ENCODE measurements around the gene MPPED1.

DNA sequence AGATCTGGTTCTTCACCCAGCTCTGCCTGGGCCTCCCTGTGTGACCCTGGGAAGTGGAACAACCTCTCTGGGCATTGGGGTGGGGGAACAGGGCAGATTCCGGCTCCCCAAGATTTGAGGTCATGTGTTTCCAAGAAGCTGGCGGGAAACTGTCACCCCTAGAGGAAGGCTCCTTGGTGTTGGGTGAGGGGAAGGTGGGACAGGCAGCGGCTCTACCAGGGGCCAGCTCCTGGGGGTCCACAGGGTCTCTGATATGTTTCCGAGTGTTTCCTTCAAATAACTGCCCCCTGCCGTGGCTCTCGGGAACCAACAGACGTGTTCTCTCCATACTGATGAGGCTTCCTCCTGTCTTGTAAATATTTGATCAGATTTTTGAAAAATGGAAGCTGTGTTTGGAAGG, 78.5 kb downstream of the MPPED1 start:
- no peak for TF ChIP-seq POLR2A (IDR thresholded peaks at IDR 0.05)
- TF ChIP-seq, protein P1, sequence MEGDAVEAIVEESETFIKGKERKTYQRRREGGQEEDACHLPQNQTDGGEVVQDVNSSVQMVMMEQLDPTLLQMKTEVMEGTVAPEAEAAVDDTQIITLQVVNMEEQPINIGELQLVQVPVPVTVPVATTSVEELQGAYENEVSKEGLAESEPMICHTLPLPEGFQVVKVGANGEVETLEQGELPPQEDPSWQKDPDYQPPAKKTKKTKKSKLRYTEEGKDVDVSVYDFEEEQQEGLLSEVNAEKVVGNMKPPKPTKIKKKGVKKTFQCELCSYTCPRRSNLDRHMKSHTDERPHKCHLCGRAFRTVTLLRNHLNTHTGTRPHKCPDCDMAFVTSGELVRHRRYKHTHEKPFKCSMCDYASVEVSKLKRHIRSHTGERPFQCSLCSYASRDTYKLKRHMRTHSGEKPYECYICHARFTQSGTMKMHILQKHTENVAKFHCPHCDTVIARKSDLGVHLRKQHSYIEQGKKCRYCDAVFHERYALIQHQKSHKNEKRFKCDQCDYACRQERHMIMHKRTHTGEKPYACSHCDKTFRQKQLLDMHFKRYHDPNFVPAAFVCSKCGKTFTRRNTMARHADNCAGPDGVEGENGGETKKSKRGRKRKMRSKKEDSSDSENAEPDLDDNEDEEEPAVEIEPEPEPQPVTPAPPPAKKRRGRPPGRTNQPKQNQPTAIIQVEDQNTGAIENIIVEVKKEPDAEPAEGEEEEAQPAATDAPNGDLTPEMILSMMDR (IDR thresholded peaks at IDR 0.05): no peak
- TF ChIP-seq EP300 (IDR thresholded peaks at IDR 0.05): no peak
- no peak for TF ChIP-seq POLR2AphosphoS5 (IDR thresholded peaks at IDR 0.05)

Data from suprapubic skin (tissue), 4 donors.